ENCODE data around the gene PHF14. TPM values are rescaled to one million over a fixed set of nuclear protein-coding genes. Genes with fewer than 3 reads are reported as not detected.

Gene PHF14
- total RNA-seq = 19.5 and 42.9 TPM in 2 replicates

GRCh38 chr7:10973061-10973941, at the start of gene PHF14:
Gene PHF14 (plus strand): TSS chr7:10973872. CDS start chr7:10974324, 452 bp downstream.

All from nasal cavity respiratory epithelium epithelial cell of viscerocranial mucosa (primary cell).